PC-3 (cell line): ENCODE measurements around the gene APELA.

Experiments used
- CTCF ChIP-seq: fragments of 300-600 bp; sonication (generic); conservative IDR thresholded peaks from 2 replicates; pipeline ENCODE4 v1.5.1; 2017; ENCODE audit warnings: antibody characterized with exemption, low read depth, mild to moderate bottlenecking, low read length
- EZH2 ChIP-seq: fragments of 300-600 bp; sonication (generic); IDR thresholded peaks from one replicate; pipeline ENCODE4 v1.6.1; 2017; ENCODE audit warnings: antibody characterized with exemption, mild to moderate bottlenecking, low read length; ENCODE audit not compliant: unreplicated experiment
- EZH2phosphoT487 ChIP-seq: fragments of 300-600 bp; sonication (generic); IDR thresholded peaks from 2 replicates; pipeline ENCODE4 v1.6.1; 2018; ENCODE audit warnings: mild to moderate bottlenecking, antibody characterized with exemption, low read length, borderline replicate concordance

DNA sequence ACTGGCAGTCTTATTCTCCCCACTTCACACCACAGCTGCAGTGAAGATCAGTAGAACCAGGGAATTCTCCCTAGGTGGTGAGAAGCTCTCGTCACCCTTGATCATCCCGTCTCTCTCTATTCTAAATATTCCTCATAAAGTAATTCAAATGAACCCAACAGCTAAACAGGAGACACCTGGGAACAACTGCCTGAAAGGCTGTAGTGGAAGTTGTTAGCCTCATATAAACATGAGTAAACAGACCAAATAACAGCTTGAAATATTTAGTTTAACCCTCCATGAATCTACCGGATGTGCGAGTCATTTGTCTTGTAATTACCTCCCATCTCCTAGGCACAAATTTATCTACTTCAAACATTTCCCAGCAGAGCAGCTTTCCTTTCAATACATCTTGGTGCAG is 30.4 kb upstream of the APELA start:
- TF ChIP-seq CTCF (no peak), EZH2 (no peak), EZH2phosphoT487 (no peak)
